Parathyroid adenoma (tissue), 2 donors: ENCODE data around the gene SMAD3.

Experiments used
- H2AFZ ChIP-seq: fragments of 300-600 bp; sonication (generic); one replicate; pipeline ENCODE4 v1.7.0; 2017; ENCODE audit warnings: antibody characterized with exemption, mild to moderate bottlenecking
- H3K27ac ChIP-seq: fragments of 300-600 bp; sonication (generic); one replicate; pipeline ENCODE4 v1.7.0; 2017
- H3K27me3 ChIP-seq: fragments of 300-600 bp; sonication (generic); one replicate; pipeline ENCODE4 v1.7.0; 2017; ENCODE audit warnings: low read length; ENCODE audit not compliant: control insufficient read depth, insufficient read depth
- H3K36me3 ChIP-seq: fragments of 300-600 bp; sonication (generic); one replicate; pipeline ENCODE4 v1.7.0; 2017; ENCODE audit warnings: low read length; ENCODE audit not compliant: control insufficient read depth, insufficient read depth
- H3K4me1 ChIP-seq: fragments of 300-600 bp; sonication (generic); one replicate; pipeline ENCODE4 v1.7.0; 2017; ENCODE audit warnings: control low read depth
- H3K4me2 ChIP-seq: fragments of 300-600 bp; sonication (generic); one replicate; pipeline ENCODE4 v1.7.0; 2017; ENCODE audit warnings: low read length
- H3K4me3 ChIP-seq: fragments of 300-600 bp; sonication (generic); one replicate; pipeline ENCODE4 v1.7.0; 2017; ENCODE audit warnings: low read depth, low read length
- H3K79me2 ChIP-seq: fragments of 300-600 bp; sonication (generic); one replicate; pipeline ENCODE4 v1.7.0; 2017; ENCODE audit warnings: control low read depth
- H3K9ac ChIP-seq: fragments of 300-600 bp; sonication (generic); one replicate; pipeline ENCODE4 v1.7.0; 2017; ENCODE audit warnings: mild to moderate bottlenecking
- H3K9me3 ChIP-seq: fragments of 300-600 bp; sonication (generic); one replicate; pipeline ENCODE4 v1.7.0; 2017; ENCODE audit warnings: low read length; ENCODE audit not compliant: control insufficient read depth
- CTCF ChIP-seq: fragments of 300-600 bp; sonication (generic); IDR thresholded peaks from one replicate; pipeline ENCODE4 v1.7.0; 2017; ENCODE audit warnings: antibody characterized with exemption, mild to moderate bottlenecking
- donor health status: primary hyperparathyroidism.

SMAD3 gene

GRCh38 chr15:67157521-67158252 is 92.3 kb downstream of the SMAD3 start:
- TF ChIP-seq CTCF, result no peak
- Histone ChIP-seq H2AFZ (no peak overlapping the region), H3K9me3 (no peaks in the 10 kb centered on the region), H3K4me1 (peaks cover 3% of the 10 kb centered on the region), H3K4me2 (no peak overlapping the region), H3K79me2 (peaks cover 3% of the 10 kb centered on the region), H3K27me3 (no peaks in the 10 kb centered on the region), H3K4me3 (no peak overlapping the region), H3K9ac (no peak overlapping the region), H3K36me3 (no peaks in the 10 kb centered on the region), H3K27ac (no peak overlapping the region)

GRCh38 chr15:67158367-67158766 is 93.0 kb downstream of the SMAD3 start:
- no peak overlapping the region for H3K4me2 ChIP-seq
- H3K27me3 ChIP-seq, result no peaks in the 10 kb centered on the region
- no peak overlapping the region for H3K27ac ChIP-seq
- no peak for TF ChIP-seq CTCF
- peaks cover 3% of the 10 kb centered on the region for H3K4me1 ChIP-seq
- H3K9ac ChIP-seq, result no peak overlapping the region
- no peak overlapping the region for H3K4me3 ChIP-seq
- H3K9me3 ChIP-seq, result no peaks in the 10 kb centered on the region
- no peak overlapping the region for H2AFZ ChIP-seq
- H3K79me2 ChIP-seq, result peaks cover 3% of the 10 kb centered on the region
- H3K36me3 ChIP-seq, result no peaks in the 10 kb centered on the region

- H2AFZ ChIP-seq, result no peak overlapping the region
- no peaks in the 10 kb centered on the region for H3K36me3 ChIP-seq
- peak overlapping the region; percentile 52 for H3K4me2 ChIP-seq
- H3K9ac ChIP-seq, result no peak overlapping the region
- H3K79me2 ChIP-seq, result peaks cover 3% of the 10 kb centered on the region
- H3K27ac ChIP-seq, result no peak overlapping the region
- H3K4me1 ChIP-seq, result peaks cover 3% of the 10 kb centered on the region
- H3K9me3 ChIP-seq, result no peaks in the 10 kb centered on the region
- no peaks in the 10 kb centered on the region for H3K27me3 ChIP-seq
- TF ChIP-seq CTCF, result no peak
- H3K4me3 ChIP-seq, result no peak overlapping the region
Observed at GRCh38 chr15:67161412-67161811, 96.0 kb downstream of the SMAD3 start.

- peaks cover 3% of the 10 kb centered on the region for H3K79me2 ChIP-seq
- H3K4me1 ChIP-seq, result peaks cover 3% of the 10 kb centered on the region
- H3K27ac ChIP-seq, result no peak overlapping the region
- TF ChIP-seq CTCF, result no peak
- H3K36me3 ChIP-seq, result no peaks in the 10 kb centered on the region
- no peak overlapping the region for H3K9ac ChIP-seq
- H3K4me2 ChIP-seq, result peak overlapping the region; percentile 52
- no peak overlapping the region for H2AFZ ChIP-seq
- H3K27me3 ChIP-seq, result no peaks in the 10 kb centered on the region
- no peak overlapping the region for H3K4me3 ChIP-seq
- H3K9me3 ChIP-seq, result no peaks in the 10 kb centered on the region
Observed at GRCh38 chr15:67161881-67162280, 96.5 kb downstream of the SMAD3 start.

GRCh38 chr15:67163180-67163579 is 97.8 kb downstream of the SMAD3 start:
- H3K27me3 ChIP-seq, result no peaks in the 10 kb centered on the region
- H3K4me3 ChIP-seq, result no peak overlapping the region
- peaks cover 3% of the 10 kb centered on the region for H3K79me2 ChIP-seq
- H2AFZ ChIP-seq, result no peak overlapping the region
- no peak overlapping the region for H3K27ac ChIP-seq
- no peak for TF ChIP-seq CTCF
- no peak overlapping the region for H3K4me2 ChIP-seq
- no peak overlapping the region for H3K9ac ChIP-seq
- H3K4me1 ChIP-seq, result peaks cover 3% of the 10 kb centered on the region
- no peaks in the 10 kb centered on the region for H3K9me3 ChIP-seq
- no peaks in the 10 kb centered on the region for H3K36me3 ChIP-seq
